GM19240 (cell line): ENCODE results near the gene PDE3B.
"Not testable (repeated sequence)": the region's sequence is repeated elsewhere in the genome, so short reads cannot be mapped to it uniquely, and the experiment has no call there.

Experiments
- DNase-seq: peaks from one replicate; pipeline ENCODE4 v3.0.0; 2011; ENCODE audit warnings: low spot score; ENCODE audit not compliant: insufficient read length

PDE3B gene

DNA sequence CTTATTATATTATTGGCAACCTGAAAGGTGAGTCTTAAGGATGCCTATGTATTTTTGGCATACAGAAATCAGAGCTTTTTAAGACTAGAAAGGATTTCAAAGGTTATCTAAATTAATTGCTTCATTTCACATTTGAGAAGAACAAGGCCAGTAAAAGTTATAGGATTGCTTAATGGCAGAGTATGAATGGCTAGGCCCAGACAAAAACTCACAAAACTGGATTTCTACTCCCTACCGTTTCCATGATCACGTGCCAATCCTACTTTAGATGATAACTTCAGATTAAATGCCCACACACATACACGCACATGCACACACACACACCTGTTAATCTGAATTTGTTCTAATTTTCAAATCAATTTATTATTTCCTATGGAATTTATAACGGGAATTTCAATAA lies 1.8 kb upstream of the PDE3B start:
- DNase-seq = no peak

DNA sequence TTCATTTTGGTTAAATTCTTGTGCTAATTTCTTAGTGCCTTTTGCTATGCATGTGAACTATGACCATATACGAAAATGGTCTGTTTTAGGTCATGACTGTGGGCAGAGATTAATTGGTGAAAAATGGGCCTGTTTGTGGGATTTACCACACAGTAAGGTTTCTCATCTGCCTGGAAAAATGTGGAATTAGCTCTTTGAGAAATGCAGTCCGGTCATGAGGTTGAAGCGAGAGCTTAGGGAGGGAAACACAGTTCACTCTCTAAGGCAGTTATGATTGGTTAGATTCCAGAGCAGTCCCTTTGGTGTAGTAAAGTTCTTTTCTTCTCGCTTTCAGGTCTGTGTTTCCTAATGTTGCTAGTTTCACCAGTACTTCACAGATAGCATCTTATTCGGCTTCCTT lies 1.2 kb upstream of the PDE3B start:
- DNase-seq = no peak

GRCh38 chr11:14642873-14643696 lies 519 bp upstream of the PDE3B start:
- DNase-seq = no peak

- no peak for DNase-seq
These were observed 816 bp downstream of the PDE3B start for GRCh38 chr11:14644226-14645014.

DNA sequence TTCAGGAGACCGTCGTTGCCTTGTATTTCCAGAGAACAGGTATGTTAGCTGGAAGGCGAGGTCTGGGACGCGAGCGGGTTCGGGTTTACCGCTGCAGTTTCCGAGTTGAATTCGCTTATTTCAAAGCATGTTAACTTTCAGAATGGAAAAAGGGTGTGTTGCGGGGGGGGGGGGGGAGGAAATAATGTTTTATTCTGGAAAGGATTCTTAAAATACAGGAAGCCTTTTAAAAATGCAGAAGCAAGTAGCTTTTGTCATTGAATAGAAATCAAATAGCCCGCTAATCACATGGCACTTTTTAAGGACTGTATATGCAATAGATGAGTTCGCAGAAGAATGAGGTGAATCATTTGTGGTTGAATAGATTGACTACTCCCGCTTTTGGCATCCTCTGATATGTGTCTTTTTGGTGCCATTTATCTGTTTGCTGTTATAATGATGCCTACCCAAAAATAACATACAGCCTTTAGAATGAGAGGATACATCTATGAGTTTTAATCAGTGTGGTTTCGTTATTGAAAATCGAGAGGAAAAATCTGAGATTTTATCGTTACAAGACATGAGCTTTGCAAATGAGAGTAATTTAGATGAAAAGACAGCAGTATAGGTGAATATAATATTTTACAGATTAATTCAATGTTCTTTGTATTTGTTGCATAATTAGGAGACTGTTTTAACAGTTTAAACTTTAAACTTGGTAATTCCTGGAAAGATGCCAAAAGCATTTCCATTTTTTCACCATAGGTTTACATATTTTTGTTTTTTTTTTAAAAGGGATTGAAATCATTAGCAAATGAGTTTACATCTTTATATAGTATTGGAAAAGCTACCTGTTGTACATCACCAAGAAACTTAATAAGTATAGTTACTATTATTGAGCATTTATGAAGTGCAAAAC lies 1.7 kb downstream of the PDE3B start:
- no peak for DNase-seq

- DNase-seq = no peak
These were observed 2.6 kb downstream of the PDE3B start for GRCh38 chr11:14645985-14646900.

- no peak for DNase-seq
These were observed 6.5 kb downstream of the PDE3B start for GRCh38 chr11:14650064-14650463.

DNA sequence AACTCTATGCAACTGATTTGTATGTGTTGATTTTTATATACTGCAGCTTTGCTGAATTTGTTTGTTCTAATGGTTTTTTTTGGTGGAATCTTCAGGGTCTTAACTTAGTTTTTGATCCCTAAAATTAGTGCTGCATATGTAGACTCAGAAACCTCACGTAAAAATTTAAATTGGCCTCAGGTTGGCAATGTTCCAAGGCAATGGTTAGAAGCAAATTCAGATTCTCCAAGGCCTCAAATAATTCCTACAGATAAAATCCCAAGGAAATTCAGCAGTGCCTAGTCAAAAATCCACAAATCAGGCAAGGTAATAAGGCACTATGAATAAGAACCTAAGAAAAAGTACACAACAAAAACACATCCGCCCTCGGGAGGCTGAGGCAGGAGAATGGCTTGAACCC lies 9.5 kb downstream of the PDE3B start:
- no peak for DNase-seq

- no peak for DNase-seq
These were observed 11.8 kb downstream of the PDE3B start for GRCh38 chr11:14655435-14655834.

- DNase-seq = no peak
These were observed 13.2 kb downstream of the PDE3B start for GRCh38 chr11:14656536-14657457.

DNA sequence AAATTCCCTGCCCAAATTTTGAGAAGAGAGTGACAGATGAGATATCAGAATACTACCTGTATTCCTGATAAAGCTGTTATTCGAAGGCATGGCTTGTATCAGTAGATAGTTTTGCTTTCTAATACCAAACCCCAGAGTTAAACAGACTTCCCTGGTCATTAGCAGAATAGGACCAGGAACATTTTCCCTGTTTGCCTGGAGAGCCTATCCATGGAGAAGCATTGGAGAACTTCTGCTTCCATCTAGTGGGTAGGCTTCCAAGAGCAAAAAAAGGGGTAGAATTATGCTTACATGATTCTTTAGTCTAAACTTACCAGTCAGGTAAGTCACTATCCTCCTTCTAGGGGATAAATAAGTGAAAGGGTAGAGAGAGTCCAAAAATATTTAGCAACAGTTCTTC lies 14.2 kb downstream of the PDE3B start:
- DNase-seq = no peak

- DNase-seq = not testable (repeated sequence)
These were observed 21.3 kb downstream of the PDE3B start for GRCh38 chr11:14664926-14665325.

GRCh38 chr11:14667329-14667728 lies 23.7 kb downstream of the PDE3B start:
- not testable (repeated sequence) for DNase-seq

- no peak for DNase-seq
These were observed 25.2 kb downstream of the PDE3B start for GRCh38 chr11:14668731-14669301.

DNA sequence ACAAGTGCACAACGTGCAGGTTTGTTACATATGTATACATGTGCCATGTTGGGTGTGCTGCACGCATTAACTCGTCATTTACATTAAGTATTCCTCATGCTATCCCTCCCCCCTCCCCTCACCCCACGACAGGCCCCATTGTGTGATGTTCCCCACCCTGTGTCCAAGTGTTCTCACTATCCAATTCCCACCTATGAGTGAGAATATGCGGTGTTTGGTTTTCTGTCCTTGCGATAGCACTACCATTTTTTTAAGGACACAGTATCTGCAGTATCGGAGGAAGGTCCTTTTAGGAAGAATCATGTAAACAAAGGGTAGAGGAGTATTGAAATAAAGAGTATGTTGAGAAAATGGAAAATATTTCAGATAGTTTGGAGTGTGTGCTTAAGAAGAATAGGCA lies 25.9 kb downstream of the PDE3B start:
- DNase-seq = no peak

GRCh38 chr11:14669958-14670357 lies 26.4 kb downstream of the PDE3B start:
- no peak for DNase-seq

DNA sequence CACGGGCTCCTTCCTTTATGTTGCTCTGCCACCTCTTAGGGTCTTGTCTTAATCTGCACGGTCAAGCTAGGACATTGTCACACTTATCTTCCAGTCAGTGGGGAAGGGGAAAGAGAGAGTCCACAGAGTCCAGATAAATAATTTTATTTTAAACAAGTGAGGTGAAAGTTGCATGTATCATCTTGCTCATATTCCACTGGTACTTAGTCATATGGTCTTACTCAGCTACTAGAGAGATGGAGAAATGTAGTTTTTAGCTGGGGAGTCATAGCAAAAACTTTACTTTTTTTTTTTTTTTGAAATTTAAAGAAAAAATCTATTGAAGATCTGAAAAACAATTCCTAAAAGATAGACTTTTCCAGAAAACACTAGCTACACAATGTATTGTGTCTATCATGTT lies 29.0 kb downstream of the PDE3B start:
- DNase-seq = no peak

DNA sequence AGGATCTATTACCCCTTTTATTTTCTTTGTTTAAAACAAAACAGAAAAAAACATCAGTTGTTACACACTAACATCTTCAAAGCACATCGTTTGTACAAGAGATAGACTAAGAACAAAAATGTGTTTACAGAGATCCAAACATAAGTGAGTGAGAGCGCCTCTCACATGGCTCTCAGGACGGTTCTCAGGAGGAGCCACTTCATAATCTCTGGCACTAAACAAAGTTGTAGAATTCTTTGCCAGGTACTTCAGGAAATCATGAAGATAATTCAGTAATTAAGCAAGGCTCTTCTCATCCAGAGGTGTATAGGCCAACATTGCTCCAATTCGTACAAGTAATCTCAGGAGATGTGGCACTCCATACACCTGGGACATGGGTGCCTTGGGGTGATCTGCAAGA lies 29.8 kb downstream of the PDE3B start:
- no peak for DNase-seq

DNA sequence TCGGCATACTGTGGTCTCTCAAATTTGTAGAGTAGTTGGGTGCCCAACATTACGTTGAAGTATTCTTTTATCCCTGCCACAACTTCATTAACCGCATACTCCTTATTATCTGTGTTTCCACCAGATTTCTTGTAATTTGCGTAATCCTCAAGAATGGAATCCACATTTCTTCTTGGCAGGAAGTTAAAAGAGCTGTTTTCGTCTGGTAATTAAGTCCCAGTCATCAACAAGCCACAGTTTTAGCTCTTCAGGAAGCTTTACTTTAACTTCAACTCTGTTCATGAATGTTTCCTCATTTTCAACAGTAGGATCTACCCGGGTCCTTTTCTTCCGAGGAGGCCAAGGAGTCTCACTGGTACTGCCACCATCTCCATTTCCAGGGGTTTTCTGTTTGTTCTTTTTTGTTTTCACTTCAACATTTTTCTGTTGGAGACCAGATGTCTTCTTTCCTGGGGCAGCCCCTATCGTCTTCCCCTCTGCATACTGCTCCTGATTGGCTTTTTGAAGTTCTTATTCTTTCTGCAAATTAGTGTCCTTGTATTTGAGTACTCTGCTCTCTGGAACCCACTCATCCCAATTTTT lies 30.3 kb downstream of the PDE3B start:
- no peak for DNase-seq
